ENCODE results near the gene CDK16. TPM values are rescaled to one million over a fixed set of nuclear protein-coding genes. Genes with fewer than 3 reads are reported as not detected.

Gene CDK16
- total RNA-seq, 1 donor from 2014 or later = 49.0 TPM

GRCh38 chrX:47264483-47265173, 46.1 kb downstream of the CDK16 start:
- Mint-ChIP-seq H3K4me3 (no peak overlapping the region), H3K36me3 (ENCODE audit: low read depth) (no peaks in the 10 kb centered on the region), H3K9me3 (no peaks in the 10 kb centered on the region), H3K4me1 (no peaks in the 10 kb centered on the region), H3K27ac (no peak overlapping the region), H3K27me3 (no peaks in the 10 kb centered on the region)
- POLR2A ChIA-PET = no interaction called here
- DNase-seq (no peak), ATAC-seq (ENCODE audit: low read depth) (no peak)
- TF ChIP-seq CTCF (IDR thresholded peaks at IDR 0.05) = no peak
- intact Hi-C loops (cut with micrococcal nuclease) = no loop called here
- CTCF ChIA-PET = no interaction called here

- Mint-ChIP-seq H3K27ac (no peak overlapping the region), H3K9me3 (no peaks in the 10 kb centered on the region), H3K27me3 (no peaks in the 10 kb centered on the region), H3K4me3 (no peak overlapping the region), H3K36me3 (ENCODE audit: low read depth) (no peaks in the 10 kb centered on the region), H3K4me1 (no peaks in the 10 kb centered on the region)
- ATAC-seq (ENCODE audit: low read depth) = no peak
- POLR2A ChIA-PET = no interaction called here
- intact Hi-C loops (cut with micrococcal nuclease) = no loop called here
- DNase-seq = no peak
- CTCF ChIA-PET = no interaction called here
- TF ChIP-seq CTCF (IDR thresholded peaks at IDR 0.05) = no peak
These were observed 48.2 kb downstream of the CDK16 start for GRCh38 chrX:47266643-47267042.

- Mint-ChIP-seq H3K36me3 (ENCODE audit: low read depth) (no peaks in the 10 kb centered on the region), H3K4me1 (no peaks in the 10 kb centered on the region), H3K9me3 (no peaks in the 10 kb centered on the region), H3K4me3 (no peak overlapping the region), H3K27me3 (no peaks in the 10 kb centered on the region), H3K27ac (no peak overlapping the region)
- no peak for DNase-seq
- ChIA-PET POLR2A (no interaction called here), CTCF (no interaction called here)
- TF ChIP-seq CTCF (IDR thresholded peaks at IDR 0.05) = no peak
- intact Hi-C loops (cut with micrococcal nuclease) = no loop called here
- no peak for ATAC-seq (ENCODE audit: low read depth)
These were observed 53.5 kb downstream of the CDK16 start for GRCh38 chrX:47272013-47272408.

DNA sequence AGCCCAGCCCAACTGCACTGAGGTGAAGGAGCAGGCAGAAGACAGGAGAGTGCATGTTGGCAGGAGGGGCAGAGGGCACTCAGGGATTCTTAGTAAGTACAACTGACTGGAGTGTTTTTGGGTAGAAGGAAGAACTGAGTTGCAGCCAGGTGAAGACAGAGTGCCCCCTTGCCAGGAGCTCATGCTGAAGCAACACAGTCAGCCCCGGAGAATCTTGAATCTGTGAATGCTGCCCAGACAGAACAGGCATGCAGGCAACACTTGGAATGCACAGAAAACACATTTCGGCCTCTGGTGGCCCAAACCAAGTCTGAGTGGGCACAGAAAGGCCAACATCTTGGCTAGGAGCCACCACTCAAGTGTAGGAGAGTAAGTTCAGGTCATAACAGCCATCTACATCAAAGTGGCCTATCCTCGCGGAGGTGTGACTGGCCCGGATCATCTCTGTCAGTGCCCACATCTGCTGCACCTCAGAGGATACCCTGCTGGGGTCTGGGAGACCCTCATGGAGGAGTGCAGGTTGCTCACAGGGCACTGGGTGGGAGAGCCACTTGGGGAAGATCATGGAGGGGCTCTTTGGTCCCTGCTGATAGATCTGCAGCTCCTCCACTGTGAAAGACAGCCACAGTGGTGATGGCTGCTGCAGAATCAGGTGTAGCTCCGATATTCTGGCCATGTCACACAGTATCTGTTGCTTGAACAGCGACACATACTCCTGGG, 54.7 kb downstream of the CDK16 start:
- intact Hi-C loops (cut with micrococcal nuclease) = no loop called here
- H3K27ac Mint-ChIP-seq = no peak overlapping the region
- POLR2A ChIA-PET = no interaction called here
- H3K27me3 Mint-ChIP-seq = no peaks in the 10 kb centered on the region
- ATAC-seq (ENCODE audit: low read depth) (no peak), DNase-seq (no peak)
- CTCF ChIA-PET = no interaction called here
- no peak overlapping the region for H3K4me3 Mint-ChIP-seq
- no peak for TF ChIP-seq CTCF (IDR thresholded peaks at IDR 0.05)
- no peaks in the 10 kb centered on the region for H3K36me3 Mint-ChIP-seq (ENCODE audit: low read depth)
- no peaks in the 10 kb centered on the region for H3K9me3 Mint-ChIP-seq
- H3K4me1 Mint-ChIP-seq = no peaks in the 10 kb centered on the region

GRCh38 chrX:47278691-47279090, 60.2 kb downstream of the CDK16 start:
- no peak for DNase-seq
- Mint-ChIP-seq H3K27ac (no peak overlapping the region), H3K4me1 (no peaks in the 10 kb centered on the region), H3K36me3 (ENCODE audit: low read depth) (no peaks in the 10 kb centered on the region), H3K27me3 (no peaks in the 10 kb centered on the region), H3K9me3 (no peaks in the 10 kb centered on the region), H3K4me3 (no peak overlapping the region)
- POLR2A ChIA-PET = no interaction called here
- intact Hi-C loops (cut with micrococcal nuclease) = no loop called here
- CTCF ChIA-PET = no interaction called here
- no peak for ATAC-seq (ENCODE audit: low read depth)
- TF ChIP-seq CTCF (IDR thresholded peaks at IDR 0.05) = no peak

Other genes starting within 250 kb of the CDK16 start
- gene RGN, start 140.2 kb upstream of the CDK16 start, total RNA-seq = 0.24 and 0.27 TPM in 2 replicates
- 73.3 and 88.0 TPM in 2 replicates for gene NDUFB11, start 74.0 kb upstream of the CDK16 start, total RNA-seq
- 54.9 and 55.6 TPM in 2 replicates for gene RBM10, start 73.5 kb upstream of the CDK16 start, total RNA-seq
- gene UBA1, start 24.9 kb upstream of the CDK16 start, total RNA-seq = 229 and 235 TPM in 2 replicates
- 84.3 and 89.2 TPM in 2 replicates for gene USP11, start 14.3 kb downstream of the CDK16 start, total RNA-seq
- 1.2 and 1.8 TPM in 2 replicates for gene ZNF157, start 151.9 kb downstream of the CDK16 start, total RNA-seq

Measured in activated B cell treated with CpG ODN at 0.5 μM for 24 hours (primary cell).